B cell (primary cell): ENCODE results near the gene KCNK4.

Source experiments
- CTCF ChIP-seq: fragments of 200-600 bp; IDR thresholded peaks from one replicate; pipeline ENCODE4 v1.8.0; 2022; ENCODE audit warnings: antibody characterized with exemption, mild to moderate bottlenecking
- EZH2 ChIP-seq: IDR thresholded peaks from 2 replicates; pipeline ENCODE4 v1.6.1; 2012; ENCODE audit warnings: borderline replicate concordance, low read depth, mild to moderate bottlenecking, moderate library complexity, low read length; ENCODE audit not compliant: insufficient read depth, poor library complexity, severe bottlenecking

- TF ChIP-seq CTCF (peak; percentile 66), EZH2 (no peak)
These were observed 40.7 kb downstream of the KCNK4 start for GRCh38 chr11:64331569-64332371.
